Epithelial cell of esophagus (primary cell): ENCODE measurements around the gene KCNQ1OT1.

Experiments
- DNase-seq: peaks from one replicate; pipeline ENCODE4 v3.0.0; 2010; ENCODE audit warnings: low read depth
- H3K4me3 ChIP-seq: 2 replicates; pipeline ENCODE4 v1.5.1; 2011; ENCODE audit warnings: mild to moderate bottlenecking, low read length, control low read depth
- CTCF ChIP-seq: IDR thresholded peaks from 2 replicates; pipeline ENCODE4 v1.5.1; 2011; ENCODE audit warnings: low read depth, mild to moderate bottlenecking, low read length, control low read depth, inconsistent platforms; ENCODE audit not compliant: insufficient read depth; ENCODE audit errors: missing control alignments

Gene KCNQ1OT1

GRCh38 chr11:2736577-2737225, 36.9 kb upstream of the KCNQ1OT1 start:
- H3K4me3 ChIP-seq, result no peak overlapping the region
- no peak for DNase-seq
- TF ChIP-seq CTCF, result no peak

- no peak for TF ChIP-seq CTCF
- no peak for DNase-seq
- H3K4me3 ChIP-seq, result no peak overlapping the region
Observed at GRCh38 chr11:2735053-2735589, 35.3 kb upstream of the KCNQ1OT1 start.

GRCh38 chr11:2734181-2735052, 34.6 kb upstream of the KCNQ1OT1 start:
- no peak overlapping the region for H3K4me3 ChIP-seq
- no peak for TF ChIP-seq CTCF
- no peak for DNase-seq

- TF ChIP-seq CTCF, result no peak
- no peak overlapping the region for H3K4me3 ChIP-seq
- no peak for DNase-seq
Observed at GRCh38 chr11:2732940-2733628, 33.3 kb upstream of the KCNQ1OT1 start.

GRCh38 chr11:2732261-2732939, 32.6 kb upstream of the KCNQ1OT1 start:
- no peak overlapping the region for H3K4me3 ChIP-seq
- TF ChIP-seq CTCF, result no peak
- no peak for DNase-seq
